Esophagus (tissue), 2 donors: ENCODE results near the gene PPP2R5C. TPM values are rescaled to one million over a fixed set of nuclear protein-coding genes. Genes with fewer than 3 reads are reported as not detected.
A peak's percentile ranks its signal among the peaks of the same experiment; 100 is the strongest.

ENCODE experiments used
- H3K27ac ChIP-seq, 2 donors: one replicate each; pipeline ENCODE4 v1.5.1; 2013; ENCODE audit warnings: low read depth in 2 of 2, mild to moderate bottlenecking in 2 of 2, inconsistent platforms in 1 of 2, low read length in 1 of 2, moderate library complexity in 1 of 2
- H3K27me3 ChIP-seq, 2 donors: one replicate each; pipeline ENCODE4 v1.6.1; 2013; ENCODE audit warnings: low read length in 2 of 2, control low read depth in 1 of 2, mild to moderate bottlenecking in 1 of 2; ENCODE audit not compliant: insufficient read depth in 2 of 2, control insufficient read depth in 1 of 2
- H3K36me3 ChIP-seq, 2 donors: one replicate each; pipeline ENCODE4 v1.6.1; 2013; ENCODE audit warnings: low read length in 1 of 2; ENCODE audit not compliant: control insufficient read depth in 2 of 2, insufficient read depth in 2 of 2
- H3K4me1 ChIP-seq, 2 donors: one replicate each; pipeline ENCODE4 v1.6.1; 2013; ENCODE audit warnings: low read length in 1 of 2; ENCODE audit not compliant: control insufficient read depth in 2 of 2, insufficient read depth in 2 of 2
- H3K4me3 ChIP-seq, 2 donors: one replicate each; pipeline ENCODE4 v1.5.1; 2013; ENCODE audit warnings: low read length in 2 of 2, mild to moderate bottlenecking in 2 of 2, low read depth in 1 of 2, moderate library complexity in 1 of 2
- H3K9me3 ChIP-seq, 2 donors: one replicate each; pipeline ENCODE4 v1.6.1; 2013; ENCODE audit warnings: mild to moderate bottlenecking in 2 of 2, low read depth in 1 of 2, low read length in 1 of 2, moderate library complexity in 1 of 2; ENCODE audit not compliant: control insufficient read depth in 2 of 2, insufficient read depth in 1 of 2
- WGBS, 2 donors: extraction: QIAGEN DNeasy Blood & Tissue Kit; methylation state at CpG; one replicate each; pipeline ENCODE4 v1.1.7; 2013; 5-methylcytosine and 5-hydroxymethylcytosine counted together
- polyA plus RNA-seq, 2 donors: library from polyadenylated mRNA; stranded (reverse); fragments of 200-250 nt; gene quantifications; one replicate each; pipeline ENCODE4 v1.2.3, GENCODE V29; 2013
- donor health status: healthy with polysubstance abuse.
- donor health status: Bipolar disorder and iron deficiency.

PPP2R5C gene
- polyA plus RNA-seq, 2 donors = 64.8 to 87.3 TPM

- no peaks in the 10 kb centered on the region for H3K9me3 ChIP-seq
- 86 to 87% methylated on average over 16 of the region's 16 CpGs for WGBS, 2 donors
- no peaks in the 10 kb centered on the region for H3K27me3 ChIP-seq
- H3K4me1 ChIP-seq = no peaks in the 10 kb centered on the region
- H3K27ac ChIP-seq = peak overlapping the region; percentile 74 to 83
- H3K36me3 ChIP-seq = peaks cover 3 to 5% of the 10 kb centered on the region in 2 donors
- H3K4me3 ChIP-seq = no peak overlapping the region
These were observed 57.9 kb downstream of the PPP2R5C start for GRCh38 chr14:101819251-101819990.

GRCh38 chr14:101820283-101820798 lies 58.8 kb downstream of the PPP2R5C start:
- peaks cover 3 to 4% of the 10 kb centered on the region in 2 donors for H3K4me1 ChIP-seq
- no peak overlapping the region for H3K4me3 ChIP-seq
- peak overlapping the region; percentile 33 to 47 for H3K27ac ChIP-seq

GRCh38 chr14:101821528-101821927 lies 60.0 kb downstream of the PPP2R5C start:
- H3K4me1 ChIP-seq = peaks cover 3 to 4% of the 10 kb centered on the region in 2 donors
- no peak overlapping the region for H3K4me3 ChIP-seq
- 83 to 85% methylated on average over 11 of the region's 11 CpGs for WGBS, 2 donors
- no peaks in the 10 kb centered on the region for H3K9me3 ChIP-seq
- H3K27me3 ChIP-seq = no peaks in the 10 kb centered on the region
- peak overlapping the region; percentile 12 to 60 for H3K27ac ChIP-seq
- H3K36me3 ChIP-seq = peaks cover 3 to 5% of the 10 kb centered on the region in 2 donors

More at GRCh38 chr14:101820283-101820798, 58.8 kb downstream of the PPP2R5C start:
- H3K9me3 ChIP-seq = no peaks in the 10 kb centered on the region
- 76 to 80% methylated on average over 10 of the region's 10 CpGs for WGBS, 2 donors
- H3K36me3 ChIP-seq = peaks cover 3 to 4% of the 10 kb centered on the region in 2 donors
- no peaks in the 10 kb centered on the region for H3K27me3 ChIP-seq

- H3K27me3 ChIP-seq = no peaks in the 10 kb centered on the region
- 33 to 42% methylated on average over 9 of the region's 9 CpGs for WGBS, 2 donors
- peaks cover 3 to 4% of the 10 kb centered on the region in 2 donors for H3K4me1 ChIP-seq
- H3K4me3 ChIP-seq = peak overlapping the region in 1 of 2 donors; percentile 37
- peak overlapping the region; percentile 79 to 86 for H3K27ac ChIP-seq
- H3K36me3 ChIP-seq = peaks cover 3 to 5% of the 10 kb centered on the region in 2 donors
- H3K9me3 ChIP-seq = no peaks in the 10 kb centered on the region
These were observed 61.6 kb downstream of the PPP2R5C start for GRCh38 chr14:101823066-101823465.

GRCh38 chr14:101823511-101824120 lies 62.1 kb downstream of the PPP2R5C start:
- Histone ChIP-seq H3K27me3 (no peaks in the 10 kb centered on the region), H3K27ac (peak overlapping the region; percentile 79 to 86), H3K36me3 (peaks cover 3 to 5% of the 10 kb centered on the region in 2 donors), H3K4me3 (peak overlapping the region; percentile 33 to 37), H3K4me1 (peaks cover 3 to 4% of the 10 kb centered on the region in 2 donors), H3K9me3 (no peaks in the 10 kb centered on the region)
- WGBS, 2 donors = 29 to 34% methylated on average over 12 of the region's 12 CpGs

- 38 to 43% methylated on average over 3 of the region's 3 CpGs for WGBS, 2 donors
- Histone ChIP-seq H3K27me3 (no peaks in the 10 kb centered on the region), H3K9me3 (no peaks in the 10 kb centered on the region), H3K4me1 (peaks cover 3 to 4% of the 10 kb centered on the region in 2 donors), H3K4me3 (peak overlapping the region in 1 of 2 donors; percentile 37), H3K27ac (peak overlapping the region; percentile 79 to 89), H3K36me3 (peaks cover 2 to 3% of the 10 kb centered on the region in 2 donors)
These were observed 62.8 kb downstream of the PPP2R5C start for GRCh38 chr14:101824339-101824727.

- Histone ChIP-seq H3K27me3 (no peaks in the 10 kb centered on the region), H3K36me3 (peaks cover 0 to 5% of the 10 kb centered on the region in 2 donors), H3K4me1 (peaks cover 3 to 5% of the 10 kb centered on the region in 2 donors), H3K27ac (peak overlapping the region; percentile 57 to 73), H3K4me3 (no peak overlapping the region), H3K9me3 (no peaks in the 10 kb centered on the region)
- 82 to 87% methylated on average over 3 of the region's 3 CpGs for WGBS, 2 donors
These were observed 64.3 kb downstream of the PPP2R5C start for GRCh38 chr14:101825797-101826196.

GRCh38 chr14:101826351-101826750 lies 64.8 kb downstream of the PPP2R5C start:
- H3K27ac ChIP-seq = no peak overlapping the region
- peaks cover 3 to 5% of the 10 kb centered on the region in 2 donors for H3K4me1 ChIP-seq
- no peak overlapping the region for H3K4me3 ChIP-seq
- peaks cover 0 to 5% of the 10 kb centered on the region in 2 donors for H3K36me3 ChIP-seq
- H3K9me3 ChIP-seq = no peaks in the 10 kb centered on the region
- no peaks in the 10 kb centered on the region for H3K27me3 ChIP-seq

GRCh38 chr14:101827286-101827685 lies 65.8 kb downstream of the PPP2R5C start:
- peaks cover 0 to 5% of the 10 kb centered on the region in 2 donors for H3K36me3 ChIP-seq
- H3K27me3 ChIP-seq = no peaks in the 10 kb centered on the region
- 83 to 85% methylated on average over 3 of the region's 3 CpGs for WGBS, 2 donors
- peaks cover 3 to 5% of the 10 kb centered on the region in 2 donors for H3K4me1 ChIP-seq
- no peak overlapping the region for H3K27ac ChIP-seq
- no peak overlapping the region for H3K4me3 ChIP-seq
- no peaks in the 10 kb centered on the region for H3K9me3 ChIP-seq
